Spinal cord (tissue), 10 donors: ENCODE data around the gene SLC25A48. TPM values are rescaled to one million over a fixed set of nuclear protein-coding genes. Genes with fewer than 3 reads are reported as not detected.

ENCODE experiments used
- DNase-seq, 6 donors: peaks; one replicate each; pipeline versions ENCODE4 v3.0.0 to v3.0.0-alpha.2; 2013 to 2015; ENCODE audit warnings: low spot score in 6 of 6, low read depth in 4 of 6
- H3K27ac ChIP-seq: one replicate; pipeline ENCODE4 v1.5.1; 2013; ENCODE audit warnings: low read depth, low read length, control low read depth
- H3K27me3 ChIP-seq: one replicate; pipeline ENCODE4 v1.6.1; 2013; ENCODE audit warnings: low read length; ENCODE audit not compliant: control insufficient read depth, insufficient read depth
- H3K36me3 ChIP-seq: one replicate; pipeline ENCODE4 v1.6.1; 2013; ENCODE audit warnings: low read length; ENCODE audit not compliant: control insufficient read depth, insufficient read depth
- H3K4me1 ChIP-seq: one replicate; pipeline ENCODE4 v1.6.1; 2013; ENCODE audit warnings: low read length; ENCODE audit not compliant: control insufficient read depth, insufficient read depth
- H3K4me3 ChIP-seq: one replicate; pipeline ENCODE4 v1.5.1; 2013; ENCODE audit warnings: low read depth, low read length, control low read depth
- H3K9me3 ChIP-seq: one replicate; pipeline ENCODE4 v1.6.1; 2013; ENCODE audit warnings: low read length; ENCODE audit not compliant: control insufficient read depth, insufficient read depth
- WGBS: methylation state at CpG from one replicate; pipeline ENCODE4 v1.1.5; 2013; ENCODE audit warnings: missing lambda C conversion rate; ENCODE audit not compliant: insufficient coverage; 5-methylcytosine and 5-hydroxymethylcytosine counted together
- polyA plus RNA-seq, 2 donors: library from polyadenylated mRNA; unstranded; fragments of 120-200 nt; gene quantifications; one replicate each; pipeline ENCODE4 v1.2.1, GENCODE V29; 2013; ENCODE audit not compliant: insufficient read length in 2 of 2
- small RNA-seq: library from RNA; depleted of rRNA; stranded (forward); fragments of <200 nt; gene quantifications from one replicate; pipeline ENCODE3, GENCODE V24; 2014; ENCODE audit warnings: low replicate concordance
- total RNA-seq, 2 donors: library from RNA; depleted of rRNA in 1 of 2; stranded (reverse); fragments of 120-200 nt in 1 of 2; fragments of >200 nt in 1 of 2; gene quantifications; one replicate each; pipeline versions ENCODE4 v1.2.3 to v1.2.4, GENCODE V29; 2013 to 2014
- donor health status: healthy.

Gene SLC25A48
- total and polyA plus RNA-seq, 4 donors: 6.8 to 50.2 (median 23.5) TPM

- Histone ChIP-seq H3K4me3 (no peak overlapping the region), H3K36me3 (no peaks in the 10 kb centered on the region), H3K4me1 (no peaks in the 10 kb centered on the region), H3K27ac (no peak overlapping the region), H3K9me3 (no peaks in the 10 kb centered on the region), H3K27me3 (peaks cover 4% of the 10 kb centered on the region)
- DNase-seq: no peak
- WGBS: no CpG with 5 or more reads among the region's 1 CpG
Measured at GRCh38 chr5:135921388-135921787, 86.9 kb downstream of the SLC25A48 start.

GRCh38 chr5:135930029-135930948 lies 95.8 kb downstream of the SLC25A48 start:
- Histone ChIP-seq H3K27ac (no peak overlapping the region), H3K4me3 (no peak overlapping the region), H3K9me3 (no peaks in the 10 kb centered on the region), H3K27me3 (peaks cover 35% of the 10 kb centered on the region), H3K4me1 (peaks cover 8% of the 10 kb centered on the region), H3K36me3 (no peaks in the 10 kb centered on the region)
- DNase-seq: peak in 2 of 6 donors; percentile 47 to 68
- under 1% methylated on average over 99 of the region's 99 CpGs for WGBS

GRCh38 chr5:135930949-135931295 lies 96.5 kb downstream of the SLC25A48 start:
- Histone ChIP-seq H3K27ac (no peak overlapping the region), H3K9me3 (no peaks in the 10 kb centered on the region), H3K4me1 (peaks cover 8% of the 10 kb centered on the region), H3K4me3 (no peak overlapping the region), H3K36me3 (no peaks in the 10 kb centered on the region), H3K27me3 (peaks cover 35% of the 10 kb centered on the region)
- WGBS: 7% methylated on average over 16 of the region's 18 CpGs
- DNase-seq: no peak

- no peaks in the 10 kb centered on the region for H3K36me3 ChIP-seq
- 88% methylated on average over 3 of the region's 3 CpGs for WGBS
- DNase-seq: no peak
- peaks cover 28% of the 10 kb centered on the region for H3K27me3 ChIP-seq
- H3K4me3 ChIP-seq: no peak overlapping the region
- no peaks in the 10 kb centered on the region for H3K9me3 ChIP-seq
- H3K27ac ChIP-seq: no peak overlapping the region
- peaks cover 6% of the 10 kb centered on the region for H3K4me1 ChIP-seq
Measured at GRCh38 chr5:135934939-135935338, 100.5 kb downstream of the SLC25A48 start.

GRCh38 chr5:135937245-135937911 lies 102.9 kb downstream of the SLC25A48 start:
- DNase-seq: no peak
- Histone ChIP-seq H3K27me3 (peaks cover 9% of the 10 kb centered on the region), H3K4me1 (no peaks in the 10 kb centered on the region), H3K9me3 (no peaks in the 10 kb centered on the region), H3K36me3 (no peaks in the 10 kb centered on the region), H3K4me3 (no peak overlapping the region), H3K27ac (no peak overlapping the region)
- 100% methylated on average over 1 of the region's 5 CpGs for WGBS

Small RNA genes lying within 50 kb of the gene (small RNA-seq; reads per million reads assigned to genes)
- not detected for gene MIR5692C1

Other genes with a start within 250 kb of the SLC25A48 start
- gene IL9, start 61.2 kb downstream of the SLC25A48 start, total RNA-seq: not detected
- gene IL9, start 61.2 kb downstream of the SLC25A48 start, polyA plus RNA-seq: 1 to 10 TPM; 1.0 to 1.3 TPM
- gene LECT2, start 120.3 kb downstream of the SLC25A48 start, total RNA-seq: not detected
- 1 to 10 TPM; 1.7 to 2.1 TPM for gene LECT2, start 120.3 kb downstream of the SLC25A48 start, polyA plus RNA-seq
- gene TGFBI, start 194.3 kb downstream of the SLC25A48 start, total RNA-seq: 100 to 1,000 TPM; 171 to 245 TPM
- gene TGFBI, start 194.3 kb downstream of the SLC25A48 start, polyA plus RNA-seq: 10 to 100 TPM; 66.1 to 92.6 TPM